WTC11 (cell line): ENCODE measurements around the gene MYOZ2. TPM values are rescaled to one million over a fixed set of nuclear protein-coding genes. Genes with fewer than 3 reads are reported as not detected.
A peak's percentile ranks its signal among the peaks of the same experiment; 100 is the strongest.

Experiments
- ATAC-seq: fragments of 200-7000 bp; cut with Tn5 transposase; 2 replicates; pipeline ENCODE4 v1.10.0; 2021; ENCODE audit warnings: mild to moderate bottlenecking, moderate library complexity
- CTCF ChIA-PET: fragments of 300-600 bp; sonication (Branson Sonifier 250); formaldehyde crosslinking; loops from one replicate; lab custom pipeline; 2021; ENCODE audit warnings: antibody characterized with exemption; lab: Charles Lee
- POLR2A ChIA-PET: fragments of 350-600 bp; sonication (Branson Sonifier 250); formaldehyde crosslinking; loops from one replicate; lab custom pipeline; 2021; ENCODE audit warnings: antibody characterized with exemption; lab: Charles Lee
- DNase-seq: peaks from one replicate; pipeline ENCODE4 v3.0.0; 2021; ENCODE audit warnings: low spot score
- H3K27ac Mint-ChIP-seq: 2 replicates; pipeline ENCODE4 v1.8.0; 2021; ENCODE audit warnings: mixed read lengths
- H3K27me3 Mint-ChIP-seq: 2 replicates; pipeline ENCODE4 v1.8.0; 2021; ENCODE audit warnings: low read depth, mild to moderate bottlenecking, moderate library complexity, mixed read lengths
- H3K36me3 Mint-ChIP-seq: 2 replicates; pipeline ENCODE4 v1.8.0; 2021; ENCODE audit warnings: mixed read lengths
- H3K4me1 Mint-ChIP-seq: 2 replicates; pipeline ENCODE4 v1.8.0; 2022; ENCODE audit warnings: mixed read lengths
- H3K4me3 Mint-ChIP-seq: 2 replicates; pipeline ENCODE4 v1.8.0; 2021; ENCODE audit warnings: mild to moderate bottlenecking, moderate library complexity, mixed read lengths
- H3K9me3 Mint-ChIP-seq: 2 replicates; pipeline ENCODE4 v1.8.0; 2021; ENCODE audit warnings: mixed read lengths
- ATF2 ChIP-seq: sonication (generic); formaldehyde crosslinking; IDR thresholded peaks from 2 replicates; pipeline ENCODE4 v1.8.1; 2022; ENCODE audit warnings: low read depth, missing genetic modification reagents, borderline replicate concordance
- ATF3 ChIP-seq: sonication (generic); formaldehyde crosslinking; conservative IDR thresholded peaks from 2 replicates; pipeline ENCODE4 v1.8.1; 2022; ENCODE audit warnings: mild to moderate bottlenecking, missing genetic modification reagents
- CREB1 ChIP-seq: sonication (generic); formaldehyde crosslinking; IDR thresholded peaks from 2 replicates; pipeline ENCODE4 v1.8.0; 2023; ENCODE audit warnings: mild to moderate bottlenecking, missing genetic modification reagents
- CREM ChIP-seq: sonication (generic); formaldehyde crosslinking; IDR thresholded peaks from 2 replicates; pipeline ENCODE4 v1.8.1; 2022; ENCODE audit warnings: mild to moderate bottlenecking, missing genetic modification reagents, moderate library complexity
- E2F1 ChIP-seq: sonication (generic); formaldehyde crosslinking; IDR thresholded peaks from 2 replicates; pipeline ENCODE4 v1.8.0; 2022; ENCODE audit warnings: mild to moderate bottlenecking, missing genetic modification reagents
- ELF4 ChIP-seq: sonication (generic); formaldehyde crosslinking; IDR thresholded peaks from 2 replicates; pipeline ENCODE4 v1.8.1; 2022; ENCODE audit warnings: low read depth, mild to moderate bottlenecking, moderate library complexity, missing genetic modification reagents
- ESRRA ChIP-seq: sonication (generic); formaldehyde crosslinking; IDR thresholded peaks from 2 replicates; pipeline ENCODE4 v1.8.1; 2022; ENCODE audit warnings: mild to moderate bottlenecking, missing genetic modification reagents, borderline replicate concordance
- GRHL2 ChIP-seq: fragments of 250-450 bp; sonication (Bioruptor Pico); IDR thresholded peaks from 2 replicates; pipeline ENCODE4 v1.8.0; 2022; ENCODE audit warnings: mild to moderate bottlenecking, moderate library complexity; ENCODE audit not compliant: insufficient replicate concordance, severe bottlenecking
- IRF2 ChIP-seq: sonication (generic); formaldehyde crosslinking; IDR thresholded peaks from 2 replicates; pipeline ENCODE4 v1.8.0; 2022; ENCODE audit warnings: low read depth, missing genetic modification reagents, borderline replicate concordance
- NFATC4 ChIP-seq: fragments of 250-450 bp; sonication (Bioruptor Pico); IDR thresholded peaks from 2 replicates; pipeline ENCODE4 v1.9.0; 2021; ENCODE audit warnings: mild to moderate bottlenecking
- NFE2L1 ChIP-seq: sonication (generic); formaldehyde crosslinking; IDR thresholded peaks from 2 replicates; pipeline ENCODE4 v1.8.1; 2023; ENCODE audit warnings: missing genetic modification reagents
- SMAD3 ChIP-seq: sonication (generic); formaldehyde crosslinking; IDR thresholded peaks from 2 replicates; pipeline ENCODE4 v1.8.0; 2022; ENCODE audit warnings: missing genetic modification reagents, mild to moderate bottlenecking, borderline replicate concordance
- SP1 ChIP-seq: sonication (generic); formaldehyde crosslinking; conservative IDR thresholded peaks from 2 replicates; pipeline ENCODE4 v1.8.1; 2022; ENCODE audit warnings: missing genetic modification reagents
- TCF7 ChIP-seq: sonication (generic); formaldehyde crosslinking; IDR thresholded peaks from 2 replicates; pipeline ENCODE4 v1.8.0; 2022; ENCODE audit warnings: mild to moderate bottlenecking, low read depth, missing genetic modification reagents, moderate library complexity
- ZBTB43 ChIP-seq: sonication (generic); formaldehyde crosslinking; IDR thresholded peaks from 2 replicates; pipeline ENCODE4 v1.8.1; 2023; ENCODE audit warnings: mild to moderate bottlenecking, missing genetic modification reagents
- ZNF219 ChIP-seq: sonication (generic); formaldehyde crosslinking; IDR thresholded peaks from 2 replicates; pipeline ENCODE4 v1.8.0; 2023; ENCODE audit warnings: missing genetic modification reagents, mild to moderate bottlenecking, borderline replicate concordance
- ZNF425 ChIP-seq: fragments of 250-450 bp; sonication (Bioruptor Pico); conservative IDR thresholded peaks from 2 replicates; pipeline ENCODE4 v1.9.0; 2021; ENCODE audit warnings: mild to moderate bottlenecking
- ZNF512 ChIP-seq: sonication (generic); formaldehyde crosslinking; IDR thresholded peaks from 2 replicates; pipeline ENCODE4 v1.8.1; 2022; ENCODE audit warnings: missing genetic modification reagents, borderline replicate concordance
- total RNA-seq: library from RNA; stranded (reverse); gene quantifications from 3 replicates; pipeline ENCODE4 v1.2.3, GENCODE V29; 2021
- TF ChIP-seq, protein P1 (sequence below): fragments of 250-450 bp; sonication (Bioruptor Pico); IDR thresholded peaks from 2 replicates; pipeline ENCODE4 v1.9.0; 2021; ENCODE audit warnings: mild to moderate bottlenecking

Gene MYOZ2
- total RNA-seq, 1 experiment from 2014 or later: not detected

GRCh38 chr4:119136546-119136945 lies 914 bp downstream of the MYOZ2 start:
- Mint-ChIP-seq H3K4me3 (no peak overlapping the region), H3K9me3 (no peaks in the 10 kb centered on the region), H3K27me3 (no peaks in the 10 kb centered on the region), H3K27ac (no peak overlapping the region), H3K4me1 (peaks cover 3% of the 10 kb centered on the region; the same call in 1 of the 2 replicates), H3K36me3 (no peaks in the 10 kb centered on the region)
- no peak for DNase-seq
- ATAC-seq: no peak
- ChIA-PET POLR2A (no interaction called here), CTCF (interaction anchor here (0.9 kb wide), 2 partner anchors 12 to 30 kb away, joined by 3 read pairs; no protein-coding TSS in a partner anchor)
- TF ChIP-seq CREB1 (CRISPR knock-in tag) (no peak), ATF3 (CRISPR knock-in tag) (no peak), ZBTB43 (CRISPR knock-in tag) (no peak), NFE2L1 (CRISPR knock-in tag) (no peak)

DNA sequence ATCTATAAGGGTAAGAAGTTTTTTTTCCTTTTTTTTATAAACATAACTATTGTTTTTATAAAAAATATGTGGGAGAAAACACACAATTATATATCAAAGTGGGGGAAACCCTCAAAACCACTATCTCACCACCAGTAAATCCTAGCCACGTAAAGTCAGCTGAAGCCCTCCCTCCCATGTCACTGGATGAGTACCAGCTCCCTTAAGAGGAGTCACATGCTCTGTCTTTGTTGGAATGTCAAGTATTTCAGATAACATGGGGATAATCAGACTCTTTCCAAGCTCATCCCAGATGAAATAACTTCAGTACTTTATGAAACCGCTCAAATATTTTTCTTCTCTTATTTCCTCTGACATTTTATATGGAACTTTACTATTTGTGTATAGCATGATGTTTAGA lies 2.4 kb downstream of the MYOZ2 start:
- ATAC-seq: peak; percentile 75
- DNase-seq: no peak
- CTCF ChIA-PET: interaction anchor here (0.8 to 1.2 kb wide), 2 partner anchors 97 to 352 kb away, joined by 4 read pairs; no protein-coding TSS in a partner anchor
- H3K27me3 Mint-ChIP-seq: no peaks in the 10 kb centered on the region
- no peaks in the 10 kb centered on the region for H3K9me3 Mint-ChIP-seq
- TF ChIP-seq ZNF512 (CRISPR knock-in tag) (no peak), ZNF425 (CRISPR knock-in tag) (no peak)
- H3K4me3 Mint-ChIP-seq: no peak overlapping the region
- no peaks in the 10 kb centered on the region for H3K36me3 Mint-ChIP-seq
- H3K27ac Mint-ChIP-seq: no peak overlapping the region
- POLR2A ChIA-PET: no interaction called here
- peaks cover 6% of the 10 kb centered on the region; the same call in 1 of the 2 replicates for H3K4me1 Mint-ChIP-seq

GRCh38 chr4:119139311-119139710 lies 3.7 kb downstream of the MYOZ2 start:
- no peak overlapping the region for H3K27ac Mint-ChIP-seq
- H3K27me3 Mint-ChIP-seq: no peaks in the 10 kb centered on the region
- POLR2A ChIA-PET: no interaction called here
- CTCF ChIA-PET: no interaction called here
- DNase-seq (no peak), ATAC-seq (no peak)
- no peaks in the 10 kb centered on the region for H3K9me3 Mint-ChIP-seq
- TF ChIP-seq E2F1 (CRISPR knock-in tag): no peak
- TF ChIP-seq ZNF219 (CRISPR knock-in tag): no peak
- TF ChIP-seq TCF7 (CRISPR knock-in tag): no peak
- TF ChIP-seq SMAD3 (CRISPR knock-in tag): no peak
- TF ChIP-seq ESRRA (CRISPR knock-in tag): no peak
- TF ChIP-seq, protein P1, sequence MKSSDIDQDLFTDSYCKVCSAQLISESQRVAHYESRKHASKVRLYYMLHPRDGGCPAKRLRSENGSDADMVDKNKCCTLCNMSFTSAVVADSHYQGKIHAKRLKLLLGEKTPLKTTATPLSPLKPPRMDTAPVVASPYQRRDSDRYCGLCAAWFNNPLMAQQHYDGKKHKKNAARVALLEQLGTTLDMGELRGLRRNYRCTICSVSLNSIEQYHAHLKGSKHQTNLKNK: no peak
- TF ChIP-seq GRHL2 (CRISPR knock-in tag): no peak
- no peak for TF ChIP-seq SP1
- no peak for TF ChIP-seq ELF4 (CRISPR knock-in tag)
- no peak for TF ChIP-seq ATF2
- no peak for TF ChIP-seq NFATC4 (CRISPR knock-in tag)
- no peak for TF ChIP-seq ATF3 (CRISPR knock-in tag)
- no peak for TF ChIP-seq IRF2 (CRISPR knock-in tag)
- no peak for TF ChIP-seq CREM
- TF ChIP-seq ZNF425 (CRISPR knock-in tag): no peak
- TF ChIP-seq NFE2L1 (CRISPR knock-in tag): no peak
- peaks cover 6% of the 10 kb centered on the region; the same call in 1 of the 2 replicates for H3K4me1 Mint-ChIP-seq
- no peak overlapping the region for H3K4me3 Mint-ChIP-seq
- H3K36me3 Mint-ChIP-seq: no peaks in the 10 kb centered on the region
